ENCODE measurements around the gene CTU2. TPM values are rescaled to one million over a fixed set of nuclear protein-coding genes. Genes with fewer than 3 reads are reported as not detected.

CTU2 gene
- total RNA-seq, 1 experiment from 2014 or later: 54.9 TPM

- Mint-ChIP-seq H3K27ac (ENCODE audit: unreplicated experiment) (peak overlapping the region; percentile 90), H3K9me3 (ENCODE audit: unreplicated experiment) (no peaks in the 10 kb centered on the region), H3K4me3 (ENCODE audit: unreplicated experiment) (peak overlapping the region; percentile 68), H3K36me3 (ENCODE audit: insufficient read depth, unreplicated experiment) (peaks cover 53% of the 10 kb centered on the region), H3K4me1 (ENCODE audit: low read depth, unreplicated experiment) (peaks cover 19% of the 10 kb centered on the region), H3K27me3 (ENCODE audit: insufficient read depth, unreplicated experiment) (no peaks in the 10 kb centered on the region)
- intact Hi-C loops (cut with micrococcal nuclease; ENCODE audit: unreplicated experiment): loop anchor here (1.0 to 2.0 kb wide), 2 partner anchors 20 to 22 kb away; partner anchors contain the start of gene PIEZO1
- POLR2A ChIA-PET: interaction anchor here (1.5 kb wide), 1 partner anchor 21 kb away, joined by 11 read pairs; no protein-coding TSS in a partner anchor
- Histone ChIP-seq H3K4me3 (ENCODE audit: low read depth, low read length) (no peak overlapping the region), H3K4me1 (peaks cover 59% of the 10 kb centered on the region), H3K9me3 (no peaks in the 10 kb centered on the region), H3K36me3 (ENCODE audit: control insufficient read depth, insufficient read depth, low read length) (no peaks in the 10 kb centered on the region), H3K27me3 (replicated peaks; ENCODE audit: control insufficient read depth, insufficient read depth, low read length) (no peaks in the 10 kb centered on the region)
- CTCF ChIA-PET: interaction anchor here (0.5 to 2.2 kb wide), 11 partner anchors 8 to 939 kb away, joined by 3 to 45 read pairs (median 6); partner anchors contain the start of genes PIEZO1 and SPATA2L
- DNase-seq: no peak
- TF ChIP-seq CTCF (IDR thresholded peaks at IDR 0.05; ENCODE audit: insufficient read depth in 1 of 2, low read depth in 1 of 2, low read length in 1 of 2, severe bottlenecking in 1 of 2, unreplicated experiment in 1 of 2): no peak
- BruUV-seq (replicated peaks): no TSS peak
These were observed 56.6 kb downstream of the CTU2 start for GRCh38 chr16:88762941-88763340.

DNA sequence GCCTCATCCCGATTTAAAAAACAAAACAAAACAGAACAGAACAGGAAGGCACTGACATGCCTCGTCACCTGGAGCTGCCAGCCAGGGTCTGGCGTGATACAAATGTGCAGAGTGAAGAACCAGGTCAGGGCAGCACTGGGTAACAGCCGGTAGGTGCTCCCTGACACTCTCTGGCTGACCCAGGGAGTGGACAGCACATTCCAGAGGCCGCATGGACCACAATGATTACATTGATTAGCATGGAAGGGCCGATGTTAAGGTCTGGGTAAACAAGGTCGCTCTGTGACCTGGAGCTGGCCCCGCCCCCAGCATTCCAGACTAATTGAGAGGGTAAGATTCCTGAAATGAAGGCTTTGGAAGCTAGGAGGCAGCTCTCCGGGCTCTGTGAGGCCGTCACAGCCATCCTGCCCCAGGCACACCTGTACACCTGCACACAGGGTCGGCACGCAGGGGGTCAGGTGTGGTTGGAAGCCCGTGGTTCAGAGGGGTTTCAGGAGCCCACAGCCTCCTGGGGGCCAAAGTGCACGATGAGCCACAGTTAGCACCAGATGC lies 57.3 kb downstream of the CTU2 start:
- CTCF ChIA-PET: interaction anchor here (0.5 to 2.2 kb wide), 16 partner anchors 8 to 938 kb away, joined by 3 to 45 read pairs (median 5); partner anchors contain the start of genes PIEZO1, SPATA2L and ZNF778
- peaks cover 19% of the 10 kb centered on the region for H3K4me1 Mint-ChIP-seq (ENCODE audit: low read depth, unreplicated experiment)
- Histone ChIP-seq H3K9me3 (no peaks in the 10 kb centered on the region), H3K4me1 (peaks cover 65% of the 10 kb centered on the region), H3K36me3 (ENCODE audit: control insufficient read depth, insufficient read depth, low read length) (no peaks in the 10 kb centered on the region), H3K27me3 (replicated peaks; ENCODE audit: control insufficient read depth, insufficient read depth, low read length) (no peaks in the 10 kb centered on the region), H3K4me3 (ENCODE audit: low read depth, low read length) (no peak overlapping the region)
- no peaks in the 10 kb centered on the region for H3K9me3 Mint-ChIP-seq (ENCODE audit: unreplicated experiment)
- intact Hi-C loops (cut with micrococcal nuclease; ENCODE audit: unreplicated experiment): loop anchor here (1.0 to 2.0 kb wide), 2 partner anchors 21 to 22 kb away; partner anchors contain the start of gene PIEZO1
- peaks cover 48% of the 10 kb centered on the region for H3K36me3 Mint-ChIP-seq (ENCODE audit: insufficient read depth, unreplicated experiment)
- POLR2A ChIA-PET: interaction anchor here (0.7 to 1.5 kb wide), 4 partner anchors 17 to 46 kb away, joined by 3 to 11 read pairs (median 4); partner anchors contain the start of gene PIEZO1
- peak overlapping the region; percentile 90 for H3K27ac Mint-ChIP-seq (ENCODE audit: unreplicated experiment)
- peak overlapping the region; percentile 68 for H3K4me3 Mint-ChIP-seq (ENCODE audit: unreplicated experiment)
- peak; percentile 4 to 41 for TF ChIP-seq CTCF (IDR thresholded peaks at IDR 0.05; ENCODE audit: insufficient read depth in 1 of 2, low read depth in 1 of 2, low read length in 1 of 2, severe bottlenecking in 1 of 2, unreplicated experiment in 1 of 2)
- BruUV-seq (replicated peaks): no TSS peak
- DNase-seq: peak; percentile 95 to 96
- H3K27me3 Mint-ChIP-seq (ENCODE audit: insufficient read depth, unreplicated experiment): no peaks in the 10 kb centered on the region

- TF ChIP-seq CTCF (IDR thresholded peaks at IDR 0.05; ENCODE audit: insufficient read depth in 1 of 2, low read depth in 1 of 2, low read length in 1 of 2, severe bottlenecking in 1 of 2, unreplicated experiment in 1 of 2): peak in 1 of 2 experiments; percentile 1
- POLR2A ChIA-PET: interaction anchor here (0.7 to 1.5 kb wide), 4 partner anchors 16 to 45 kb away, joined by 3 to 11 read pairs (median 4); partner anchors contain the start of gene PIEZO1
- DNase-seq: no peak
- no peaks in the 10 kb centered on the region for H3K9me3 Mint-ChIP-seq (ENCODE audit: unreplicated experiment)
- peaks cover 20% of the 10 kb centered on the region for H3K4me1 Mint-ChIP-seq (ENCODE audit: low read depth, unreplicated experiment)
- Histone ChIP-seq H3K36me3 (ENCODE audit: control insufficient read depth, insufficient read depth, low read length) (no peaks in the 10 kb centered on the region), H3K9me3 (no peaks in the 10 kb centered on the region), H3K4me3 (ENCODE audit: low read depth, low read length) (no peak overlapping the region), H3K4me1 (peaks cover 70% of the 10 kb centered on the region), H3K27me3 (replicated peaks; ENCODE audit: control insufficient read depth, insufficient read depth, low read length) (no peaks in the 10 kb centered on the region)
- H3K4me3 Mint-ChIP-seq (ENCODE audit: unreplicated experiment): peak overlapping the region; percentile 68
- peaks cover 44% of the 10 kb centered on the region for H3K36me3 Mint-ChIP-seq (ENCODE audit: insufficient read depth, unreplicated experiment)
- H3K27me3 Mint-ChIP-seq (ENCODE audit: insufficient read depth, unreplicated experiment): no peaks in the 10 kb centered on the region
- BruUV-seq (replicated peaks): no TSS peak
- H3K27ac Mint-ChIP-seq (ENCODE audit: unreplicated experiment): peak overlapping the region; percentile 90
- intact Hi-C loops (cut with micrococcal nuclease; ENCODE audit: unreplicated experiment): no loop called here
- CTCF ChIA-PET: interaction anchor here (0.6 to 2.2 kb wide), 15 partner anchors 9 to 454 kb away, joined by 3 to 45 read pairs (median 5); partner anchors contain the start of genes PIEZO1 and ZNF778
These were observed 57.8 kb downstream of the CTU2 start for GRCh38 chr16:88764080-88764479.
